GM12864 (cell line): ENCODE data around the gene MEF2D.

Experiments
- DNase-seq: peaks from one replicate; pipeline ENCODE4 v3.0.0-alpha.2; 2011; ENCODE audit warnings: low read depth
- H3K4me3 ChIP-seq: 2 replicates; pipeline ENCODE4 v1.5.1; 2011; ENCODE audit warnings: mild to moderate bottlenecking, low read depth, low read length, control low read depth
- TF ChIP-seq, protein P1 (sequence below): IDR thresholded peaks from 2 replicates; pipeline ENCODE4 v1.5.1; 2011; ENCODE audit warnings: low read depth, mild to moderate bottlenecking, moderate library complexity, low read length, control low read depth, inconsistent platforms; ENCODE audit errors: missing control alignments

The MEF2D gene

DNA sequence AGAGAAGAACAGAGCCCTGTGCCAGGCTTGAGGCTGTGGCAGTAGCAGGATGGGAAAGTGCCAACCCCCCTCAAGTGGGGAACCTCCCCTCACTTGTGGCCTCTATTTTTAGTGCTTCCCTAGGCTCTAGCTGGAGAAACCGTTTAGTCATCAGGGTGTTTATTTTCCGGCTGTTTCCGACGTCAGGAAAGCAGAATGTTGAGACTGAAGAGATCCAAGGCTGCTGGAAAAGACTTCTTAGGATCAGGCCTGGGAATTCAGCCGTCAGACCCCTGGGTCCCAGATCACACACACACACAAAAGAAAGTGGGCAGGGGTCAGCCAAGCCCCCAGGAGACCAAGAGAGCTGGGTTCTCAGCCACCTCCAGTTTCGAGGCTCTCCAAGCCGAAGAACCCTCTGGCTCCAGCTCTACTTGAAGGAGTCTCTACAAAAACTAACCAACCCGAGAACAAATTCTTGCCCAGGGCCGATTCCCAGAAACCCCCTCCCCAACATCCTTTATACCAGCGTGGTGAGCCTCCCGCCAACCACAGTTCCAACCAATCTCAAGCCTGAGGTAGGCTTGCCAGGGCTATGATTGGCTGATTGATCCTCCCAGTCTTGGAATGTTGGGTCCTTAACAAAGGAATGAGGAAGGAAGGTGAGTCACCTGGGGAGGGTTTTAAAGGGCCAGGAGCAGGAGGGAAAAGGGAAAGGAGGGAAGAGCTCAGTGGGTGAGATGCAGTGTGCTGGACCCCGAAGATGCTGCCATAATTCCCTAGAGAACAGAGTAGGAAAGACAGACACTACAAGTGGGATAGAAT, 2.5 kb upstream of the MEF2D start:
- TF ChIP-seq, protein P1, sequence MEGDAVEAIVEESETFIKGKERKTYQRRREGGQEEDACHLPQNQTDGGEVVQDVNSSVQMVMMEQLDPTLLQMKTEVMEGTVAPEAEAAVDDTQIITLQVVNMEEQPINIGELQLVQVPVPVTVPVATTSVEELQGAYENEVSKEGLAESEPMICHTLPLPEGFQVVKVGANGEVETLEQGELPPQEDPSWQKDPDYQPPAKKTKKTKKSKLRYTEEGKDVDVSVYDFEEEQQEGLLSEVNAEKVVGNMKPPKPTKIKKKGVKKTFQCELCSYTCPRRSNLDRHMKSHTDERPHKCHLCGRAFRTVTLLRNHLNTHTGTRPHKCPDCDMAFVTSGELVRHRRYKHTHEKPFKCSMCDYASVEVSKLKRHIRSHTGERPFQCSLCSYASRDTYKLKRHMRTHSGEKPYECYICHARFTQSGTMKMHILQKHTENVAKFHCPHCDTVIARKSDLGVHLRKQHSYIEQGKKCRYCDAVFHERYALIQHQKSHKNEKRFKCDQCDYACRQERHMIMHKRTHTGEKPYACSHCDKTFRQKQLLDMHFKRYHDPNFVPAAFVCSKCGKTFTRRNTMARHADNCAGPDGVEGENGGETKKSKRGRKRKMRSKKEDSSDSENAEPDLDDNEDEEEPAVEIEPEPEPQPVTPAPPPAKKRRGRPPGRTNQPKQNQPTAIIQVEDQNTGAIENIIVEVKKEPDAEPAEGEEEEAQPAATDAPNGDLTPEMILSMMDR: no peak
- DNase-seq: no peak
- H3K4me3 ChIP-seq: no peak overlapping the region

DNA sequence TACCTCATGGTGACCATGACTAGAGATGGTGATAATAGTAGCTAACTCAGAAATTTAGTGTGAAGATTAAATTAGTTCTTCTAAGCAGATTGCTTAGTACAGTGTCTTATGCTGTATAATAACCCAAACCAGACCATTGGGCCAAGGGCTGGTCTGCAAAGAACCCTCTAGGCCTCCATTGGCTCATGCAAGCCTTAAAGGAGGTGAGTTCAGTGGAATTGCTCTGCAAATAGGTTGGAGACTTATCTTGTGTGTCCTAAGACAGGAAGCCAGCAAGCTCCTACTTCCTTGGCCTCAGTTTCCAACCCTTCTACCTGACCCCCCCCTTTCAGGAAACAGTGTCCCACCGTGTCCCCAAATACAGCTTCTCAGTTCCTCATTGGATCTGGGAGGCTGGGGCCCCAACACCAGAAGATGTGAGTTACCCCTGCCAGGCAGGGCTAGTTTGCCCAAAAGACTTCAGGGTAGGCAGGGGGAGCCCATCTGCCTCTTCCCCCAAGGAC, 1.9 kb upstream of the MEF2D start:
- no peak for DNase-seq
- H3K4me3 ChIP-seq: no peak overlapping the region

DNA sequence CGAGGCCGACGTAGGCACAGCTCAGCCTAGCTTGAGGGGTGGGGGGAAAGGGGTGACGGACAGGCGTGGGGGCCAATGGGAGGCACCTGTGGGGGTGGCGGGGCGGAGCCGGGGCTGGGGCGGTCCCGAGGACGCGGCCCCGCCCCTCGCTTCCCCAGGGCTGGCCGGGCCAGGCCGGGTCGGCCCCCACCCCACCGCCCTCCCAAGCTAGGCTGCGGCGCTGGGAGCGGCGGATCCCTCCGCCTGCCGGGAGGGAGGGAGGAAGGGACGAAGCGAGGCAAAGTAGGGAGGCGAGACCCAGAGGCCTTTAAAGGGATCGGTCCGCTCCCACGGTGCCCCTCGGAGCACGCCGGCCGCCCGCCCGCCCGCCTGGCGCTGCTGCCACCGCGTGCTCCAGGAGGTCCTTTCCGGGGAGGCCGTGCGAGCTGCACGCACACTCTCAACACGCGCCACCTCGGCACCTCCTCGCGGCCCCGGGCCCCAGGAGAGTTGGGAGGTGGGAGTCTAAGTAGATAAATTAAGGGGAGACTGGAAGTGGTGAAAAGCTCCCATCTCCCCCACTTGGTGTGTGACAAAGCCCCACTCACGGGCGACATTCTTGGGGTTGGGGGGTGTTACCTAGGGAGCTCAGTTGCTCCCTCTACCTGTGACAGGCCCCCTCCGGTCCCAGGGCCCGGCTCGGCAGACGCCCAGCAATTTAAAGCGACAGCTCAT, 375 bp upstream of the MEF2D start:
- DNase-seq: peak; percentile 79
- TF ChIP-seq, protein P1: peak; percentile 69
- peak overlapping the region; percentile 89 for H3K4me3 ChIP-seq

More for the DNA sequence above, 1.9 kb upstream of the MEF2D start:
- TF ChIP-seq, protein P1: no peak

DNA sequence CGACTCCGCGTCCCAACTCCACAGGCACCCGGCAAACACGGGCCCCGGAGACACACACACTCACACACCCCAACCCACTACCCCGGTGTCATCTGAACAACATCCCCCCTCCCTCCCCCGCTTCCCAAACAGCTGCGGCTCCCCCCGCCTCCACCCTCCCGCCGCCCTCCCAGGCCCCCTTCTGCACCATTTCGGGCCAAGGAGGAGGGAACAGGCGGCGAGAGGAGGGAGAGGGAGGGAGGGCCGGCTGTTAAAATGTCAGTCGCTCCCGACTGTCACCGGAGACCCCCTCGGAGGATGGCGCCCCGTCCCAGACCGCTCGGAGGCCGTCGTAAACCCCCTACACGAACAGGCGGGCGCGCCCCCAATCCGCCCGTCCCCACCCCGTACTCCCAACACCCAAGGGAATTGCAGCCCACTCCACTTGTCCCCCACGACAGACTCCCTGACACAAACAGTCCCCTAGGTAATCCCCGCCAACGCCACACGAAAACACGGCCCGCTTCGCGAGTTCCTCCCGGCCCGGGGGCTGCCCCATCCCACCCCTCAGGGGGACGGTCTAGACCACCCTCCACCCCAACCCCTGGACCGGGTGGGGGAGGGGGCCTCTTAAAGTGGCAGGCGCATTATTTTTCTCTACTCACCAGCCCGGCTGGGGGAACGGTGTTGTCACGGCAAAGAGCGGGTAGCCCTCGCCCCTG, 583 bp downstream of the MEF2D start:
- no peak for DNase-seq
- H3K4me3 ChIP-seq: peak overlapping the region; percentile 89
- TF ChIP-seq, protein P1: no peak

DNA sequence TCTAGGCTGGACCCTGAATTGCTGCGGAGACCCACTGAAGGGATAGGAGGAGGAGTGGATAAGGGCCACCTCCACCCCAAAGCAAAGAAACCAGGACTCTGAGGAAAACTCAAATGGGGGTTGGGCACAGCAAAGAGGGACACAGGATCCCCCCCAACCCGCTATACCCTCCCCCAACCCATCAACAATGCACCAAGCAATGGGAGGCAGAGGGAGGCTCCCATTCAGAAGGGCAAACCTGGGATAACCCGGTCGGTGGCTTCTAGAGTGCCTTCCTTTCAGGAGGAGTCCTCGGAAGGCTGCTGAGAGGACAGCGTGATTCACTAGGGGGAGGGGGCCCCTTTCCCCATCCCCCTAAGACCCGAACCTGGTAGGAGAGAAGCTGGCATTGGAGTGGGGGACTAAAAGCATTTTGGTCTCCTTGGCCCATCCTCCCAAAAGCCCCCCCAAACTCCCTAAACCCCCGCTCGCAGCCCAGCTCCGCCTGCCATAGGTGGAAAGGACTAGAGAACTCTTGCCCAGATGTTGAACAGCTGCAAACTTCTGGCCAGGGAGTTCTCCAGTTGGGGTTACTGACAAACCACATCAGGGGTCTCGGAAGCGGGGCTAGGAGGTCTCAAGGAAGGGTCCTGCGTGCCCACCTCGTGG, 1.3 kb downstream of the MEF2D start:
- peak overlapping the region; percentile 89 for H3K4me3 ChIP-seq
- TF ChIP-seq, protein P1: no peak
- no peak for DNase-seq

DNA sequence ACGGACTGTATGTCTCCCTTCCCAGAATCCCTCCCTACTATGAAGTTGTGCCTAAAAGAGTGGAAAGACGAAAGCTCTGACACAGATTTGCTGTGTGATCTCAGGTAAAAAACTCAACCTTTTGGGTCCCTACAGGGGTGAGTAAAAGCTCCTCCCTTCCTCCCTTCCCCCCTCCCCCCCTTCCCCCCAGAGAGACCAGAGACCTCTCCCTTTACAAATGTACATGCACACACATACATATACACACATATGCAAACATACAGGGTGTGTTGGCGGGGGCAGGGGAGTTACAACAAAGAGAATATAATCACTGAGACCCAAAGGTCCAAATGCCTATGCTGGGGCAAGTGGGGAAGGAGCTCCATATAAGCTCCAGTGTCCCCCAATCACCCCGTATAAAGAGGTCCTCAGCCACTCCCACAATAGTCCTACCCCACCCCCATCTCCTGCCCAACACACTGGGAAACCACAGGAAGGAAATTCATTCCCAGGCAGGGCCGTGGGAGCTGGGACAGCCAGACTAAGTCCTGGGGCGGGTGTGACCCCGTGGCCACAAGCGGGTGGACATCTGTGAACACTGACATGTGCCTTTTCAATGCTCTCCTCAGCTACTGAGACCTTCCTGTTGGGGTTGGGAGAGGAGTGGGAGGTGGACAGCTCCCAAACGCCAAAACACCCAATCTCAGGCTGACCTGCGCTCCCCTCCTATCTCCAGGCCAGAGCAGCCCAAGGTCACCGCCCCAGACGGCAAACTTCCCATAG, 2.0 kb downstream of the MEF2D start:
- TF ChIP-seq, protein P1: no peak
- DNase-seq: no peak
- H3K4me3 ChIP-seq: peak overlapping the region; percentile 89
